ENCODE measurements around the gene TMBIM4.

TMBIM4 gene

DNA sequence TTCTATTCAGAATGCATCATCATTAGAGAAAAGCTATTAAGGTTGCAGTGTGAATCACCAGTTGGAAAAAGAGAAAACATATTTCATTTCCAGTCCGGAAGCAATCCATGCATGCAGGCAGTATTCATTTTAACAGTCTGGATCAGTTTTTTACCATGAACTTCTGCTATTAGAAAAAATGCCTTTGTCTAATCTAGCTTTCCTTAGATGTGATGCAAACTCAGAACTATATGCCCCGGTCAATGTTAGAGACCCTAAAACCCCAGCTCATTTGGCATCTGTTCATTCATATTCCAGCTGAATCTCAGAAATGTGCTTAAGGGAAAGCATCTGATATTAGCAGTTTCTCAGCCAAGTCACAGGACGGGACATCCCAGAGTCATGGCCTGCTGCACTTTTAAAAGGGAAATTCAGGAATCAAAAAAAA, 27.7 kb upstream of the TMBIM4 start:
- CTCF ChIA-PET, result interaction anchor here (0.6 to 1.3 kb wide), 3 partner anchors 12 to 1843 kb away, joined by 3 to 8 read pairs (median 4); partner anchors contain the start of gene TMBIM4
- Histone ChIP-seq H3K4me3 (ENCODE audit: low read depth, low read length) (no peak overlapping the region), H3K4me1 (ENCODE audit: control insufficient read depth, insufficient read depth, low read length) (no peaks in the 10 kb centered on the region), H3K9me3 (ENCODE audit: control insufficient read depth, insufficient read depth, low read depth, low read length) (no peaks in the 10 kb centered on the region), H3K27ac (ENCODE audit: extremely low read depth, low read depth, low read length) (no peak overlapping the region), H3K36me3 (ENCODE audit: control insufficient read depth in 2 of 2, insufficient read depth in 1 of 2, low read length in 2 of 2) (no peaks in the 10 kb centered on the region)
- TF ChIP-seq BCL11B (tag by site-specific recombination; IDR thresholded peaks at IDR 0.05; ENCODE audit: low read depth) (no peak), ZNF777 (tag by site-specific recombination; IDR thresholded peaks at IDR 0.05; ENCODE audit: borderline replicate concordance) (no peak), ZNF350 (tag by site-specific recombination; IDR thresholded peaks at IDR 0.05) (no peak), ZNF16 (tag by site-specific recombination; IDR thresholded peaks at IDR 0.05; ENCODE audit: low read depth) (no peak), HOXD13 (CRISPR knock-in tag; IDR thresholded peaks at IDR 0.05; ENCODE audit: borderline replicate concordance) (no peak), ZNF302 (tag by site-specific recombination; IDR thresholded peaks at IDR 0.05; ENCODE audit: low read depth) (no peak), HOXA7 (CRISPR knock-in tag; IDR thresholded peaks at IDR 0.05; ENCODE audit: borderline replicate concordance) (no peak), ZNF423 (tag by site-specific recombination; IDR thresholded peaks at IDR 0.05) (no peak), REPIN1 (tag by site-specific recombination; IDR thresholded peaks at IDR 0.05; ENCODE audit: low read depth) (no peak), ZNF133 (tag by site-specific recombination; IDR thresholded peaks at IDR 0.05) (no peak), YY1 (tag by site-specific recombination; IDR thresholded peaks at IDR 0.05) (no peak)
- TF ChIP-seq, protein P1, sequence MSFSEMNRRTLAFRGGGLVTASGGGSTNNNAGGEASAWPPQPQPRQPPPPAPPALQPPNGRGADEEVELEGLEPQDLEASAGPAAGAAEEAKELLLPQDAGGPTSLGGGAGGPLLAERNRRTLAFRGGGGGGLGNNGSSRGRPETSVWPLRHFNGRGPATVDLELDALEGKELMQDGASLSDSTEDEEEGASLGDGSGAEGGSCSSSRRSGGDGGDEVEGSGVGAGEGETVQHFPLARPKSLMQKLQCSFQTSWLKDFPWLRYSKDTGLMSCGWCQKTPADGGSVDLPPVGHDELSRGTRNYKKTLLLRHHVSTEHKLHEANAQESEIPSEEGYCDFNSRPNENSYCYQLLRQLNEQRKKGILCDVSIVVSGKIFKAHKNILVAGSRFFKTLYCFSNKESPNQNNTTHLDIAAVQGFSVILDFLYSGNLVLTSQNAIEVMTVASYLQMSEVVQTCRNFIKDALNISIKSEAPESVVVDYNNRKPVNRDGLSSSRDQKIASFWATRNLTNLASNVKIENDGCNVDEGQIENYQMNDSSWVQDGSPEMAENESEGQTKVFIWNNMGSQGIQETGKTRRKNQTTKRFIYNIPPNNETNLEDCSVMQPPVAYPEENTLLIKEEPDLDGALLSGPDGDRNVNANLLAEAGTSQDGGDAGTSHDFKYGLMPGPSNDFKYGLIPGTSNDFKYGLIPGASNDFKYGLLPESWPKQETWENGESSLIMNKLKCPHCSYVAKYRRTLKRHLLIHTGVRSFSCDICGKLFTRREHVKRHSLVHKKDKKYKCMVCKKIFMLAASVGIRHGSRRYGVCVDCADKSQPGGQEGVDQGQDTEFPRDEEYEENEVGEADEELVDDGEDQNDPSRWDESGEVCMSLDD (tag by site-specific recombination; IDR thresholded peaks at IDR 0.05), result no peak
- TF ChIP-seq, protein P2, sequence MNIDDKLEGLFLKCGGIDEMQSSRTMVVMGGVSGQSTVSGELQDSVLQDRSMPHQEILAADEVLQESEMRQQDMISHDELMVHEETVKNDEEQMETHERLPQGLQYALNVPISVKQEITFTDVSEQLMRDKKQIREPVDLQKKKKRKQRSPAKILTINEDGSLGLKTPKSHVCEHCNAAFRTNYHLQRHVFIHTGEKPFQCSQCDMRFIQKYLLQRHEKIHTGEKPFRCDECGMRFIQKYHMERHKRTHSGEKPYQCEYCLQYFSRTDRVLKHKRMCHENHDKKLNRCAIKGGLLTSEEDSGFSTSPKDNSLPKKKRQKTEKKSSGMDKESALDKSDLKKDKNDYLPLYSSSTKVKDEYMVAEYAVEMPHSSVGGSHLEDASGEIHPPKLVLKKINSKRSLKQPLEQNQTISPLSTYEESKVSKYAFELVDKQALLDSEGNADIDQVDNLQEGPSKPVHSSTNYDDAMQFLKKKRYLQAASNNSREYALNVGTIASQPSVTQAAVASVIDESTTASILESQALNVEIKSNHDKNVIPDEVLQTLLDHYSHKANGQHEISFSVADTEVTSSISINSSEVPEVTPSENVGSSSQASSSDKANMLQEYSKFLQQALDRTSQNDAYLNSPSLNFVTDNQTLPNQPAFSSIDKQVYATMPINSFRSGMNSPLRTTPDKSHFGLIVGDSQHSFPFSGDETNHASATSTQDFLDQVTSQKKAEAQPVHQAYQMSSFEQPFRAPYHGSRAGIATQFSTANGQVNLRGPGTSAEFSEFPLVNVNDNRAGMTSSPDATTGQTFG (tag by site-specific recombination; IDR thresholded peaks at IDR 0.05; ENCODE audit: borderline replicate concordance), result no peak
- TF ChIP-seq, protein P3, sequence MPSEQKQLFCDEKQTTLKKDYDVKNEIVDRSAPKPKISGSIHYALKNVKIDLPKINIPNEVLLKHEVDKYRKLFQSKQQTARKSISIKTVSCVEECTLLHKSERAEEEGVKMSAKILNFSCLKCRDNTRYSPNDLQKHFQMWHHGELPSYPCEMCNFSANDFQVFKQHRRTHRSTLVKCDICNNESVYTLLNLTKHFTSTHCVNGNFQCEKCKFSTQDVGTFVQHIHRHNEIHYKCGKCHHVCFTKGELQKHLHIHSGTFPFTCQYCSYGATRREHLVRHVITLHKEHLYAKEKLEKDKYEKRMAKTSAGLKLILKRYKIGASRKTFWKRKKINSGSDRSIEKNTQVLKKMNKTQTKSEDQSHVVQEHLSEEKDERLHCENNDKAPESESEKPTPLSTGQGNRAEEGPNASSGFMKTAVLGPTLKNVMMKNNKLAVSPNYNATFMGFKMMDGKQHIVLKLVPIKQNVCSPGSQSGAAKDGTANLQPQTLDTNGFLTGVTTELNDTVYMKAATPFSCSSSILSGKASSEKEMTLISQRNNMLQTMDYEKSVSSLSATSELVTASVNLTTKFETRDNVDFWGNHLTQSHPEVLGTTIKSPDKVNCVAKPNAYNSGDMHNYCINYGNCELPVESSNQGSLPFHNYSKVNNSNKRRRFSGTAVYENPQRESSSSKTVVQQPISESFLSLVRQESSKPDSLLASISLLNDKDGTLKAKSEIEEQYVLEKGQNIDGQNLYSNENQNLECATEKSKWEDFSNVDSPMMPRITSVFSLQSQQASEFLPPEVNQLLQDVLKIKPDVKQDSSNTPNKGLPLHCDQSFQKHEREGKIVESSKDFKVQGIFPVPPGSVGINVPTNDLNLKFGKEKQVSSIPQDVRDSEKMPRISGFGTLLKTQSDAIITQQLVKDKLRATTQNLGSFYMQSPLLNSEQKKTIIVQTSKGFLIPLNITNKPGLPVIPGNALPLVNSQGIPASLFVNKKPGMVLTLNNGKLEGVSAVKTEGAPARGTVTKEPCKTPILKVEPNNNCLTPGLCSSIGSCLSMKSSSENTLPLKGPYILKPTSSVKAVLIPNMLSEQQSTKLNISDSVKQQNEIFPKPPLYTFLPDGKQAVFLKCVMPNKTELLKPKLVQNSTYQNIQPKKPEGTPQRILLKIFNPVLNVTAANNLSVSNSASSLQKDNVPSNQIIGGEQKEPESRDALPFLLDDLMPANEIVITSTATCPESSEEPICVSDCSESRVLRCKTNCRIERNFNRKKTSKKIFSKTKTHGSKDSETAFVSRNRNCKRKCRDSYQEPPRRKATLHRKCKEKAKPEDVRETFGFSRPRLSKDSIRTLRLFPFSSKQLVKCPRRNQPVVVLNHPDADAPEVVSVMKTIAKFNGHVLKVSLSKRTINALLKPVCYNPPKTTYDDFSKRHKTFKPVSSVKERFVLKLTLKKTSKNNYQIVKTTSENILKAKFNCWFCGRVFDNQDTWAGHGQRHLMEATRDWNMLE (tag by site-specific recombination; conservative IDR thresholded peaks at IDR 0.05; ENCODE audit: low read depth), result no peak
- POLR2A ChIA-PET, result interaction anchor here (1.1 to 1.3 kb wide), 2 partner anchors 8 to 28 kb away, joined by 3 to 5 read pairs; partner anchors contain the start of gene TMBIM4

DNA sequence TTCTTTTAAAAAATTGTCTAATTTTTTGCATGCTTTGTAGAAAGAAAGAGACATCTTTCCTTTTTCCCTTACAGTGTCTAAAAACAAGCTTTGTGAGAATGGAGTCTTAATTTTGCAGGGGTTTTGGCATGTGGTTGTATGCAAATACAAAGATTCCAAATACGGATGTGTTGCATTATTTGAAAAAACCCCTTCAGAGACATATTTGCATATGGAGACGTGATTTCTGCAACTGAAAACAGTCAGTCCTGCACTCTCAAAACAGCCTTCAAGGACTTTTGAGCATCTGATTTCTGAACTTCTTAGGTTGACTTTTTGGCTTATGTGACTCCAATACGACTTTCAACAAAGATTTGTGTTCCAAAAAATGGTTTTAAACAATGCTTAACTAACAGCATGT, 27.0 kb upstream of the TMBIM4 start:
- H3K4me1 ChIP-seq (ENCODE audit: control insufficient read depth, insufficient read depth, low read length), result 0 out of 2 replicates have a peak, but pooled peaks cover 3% of the 10 kb centered on the region
- no peak overlapping the region for H3K27ac ChIP-seq (ENCODE audit: extremely low read depth, low read depth, low read length)
- no peak overlapping the region for H3K4me3 ChIP-seq (ENCODE audit: low read depth, low read length)
- no peaks in the 10 kb centered on the region for H3K9me3 ChIP-seq (ENCODE audit: control insufficient read depth, insufficient read depth, low read depth, low read length)
- POLR2A ChIA-PET, result interaction anchor here (1.1 kb wide), 1 partner anchor 8 kb away, joined by 3 read pairs; no protein-coding TSS in a partner anchor
- H3K36me3 ChIP-seq (ENCODE audit: control insufficient read depth in 2 of 2, insufficient read depth in 1 of 2, low read length in 2 of 2), result no peaks in the 10 kb centered on the region
- CTCF ChIA-PET, result interaction anchor here (0.9 to 1.3 kb wide), 2 partner anchors 13 to 27 kb away, joined by 3 to 4 read pairs; partner anchors contain the start of gene TMBIM4
- no peak for TF ChIP-seq ZNF529 (tag by site-specific recombination; IDR thresholded peaks at IDR 0.05; ENCODE audit: insufficient replicate concordance)
- no peak for TF ChIP-seq ZNF670 (tag by site-specific recombination; IDR thresholded peaks at IDR 0.05; ENCODE audit: low read depth)
- TF ChIP-seq GLI4 (tag by site-specific recombination; IDR thresholded peaks at IDR 0.05), result no peak
- no peak for TF ChIP-seq ZNF558 (tag by site-specific recombination; IDR thresholded peaks at IDR 0.05)
- no peak for TF ChIP-seq ZNF138 (tag by site-specific recombination; IDR thresholded peaks at IDR 0.05; ENCODE audit: borderline replicate concordance)
- no peak for TF ChIP-seq ZNF214 (tag by site-specific recombination; IDR thresholded peaks at IDR 0.05; ENCODE audit: borderline replicate concordance)
- TF ChIP-seq ZFP69B (tag by site-specific recombination; IDR thresholded peaks at IDR 0.05), result no peak
- no peak for TF ChIP-seq EGR2 (tag by site-specific recombination; IDR thresholded peaks at IDR 0.05; ENCODE audit: low read depth)
